HCT116 (cell line): ENCODE results near the gene NOXRED1. TPM values are rescaled to one million over a fixed set of nuclear protein-coding genes. Genes with fewer than 3 reads are reported as not detected.

ENCODE experiments used
- ATAC-seq: fragments of 200-7000 bp; cut with Tn5 transposase; 2 replicates; pipeline ENCODE4 v1.9.1; 2020; ENCODE audit warnings: mild to moderate bottlenecking, moderate library complexity
- BruUV-seq: library from RNA; stranded (reverse); fragments of 400-500 nt; replicated peaks from 2 replicates; lab custom pipeline; 2021; lab: Mats Ljungman, UMichigan
- CTCF ChIA-PET: fragments of 300-600 bp; sonication (Branson Sonifier 250); formaldehyde crosslinking; loops from one replicate; lab custom pipeline; 2021; ENCODE audit warnings: antibody characterized with exemption; lab: Charles Lee
- POLR2A ChIA-PET: fragments of 300-600, 350-600 bp; sonication (Branson Sonifier 250); formaldehyde crosslinking; loops from one replicate; lab custom pipeline; 2021; ENCODE audit warnings: antibody characterized with exemption; lab: Charles Lee
- RAD21 ChIA-PET, 2 experiments: fragments of 300-600 bp; sonication (Branson Sonifier 250); formaldehyde crosslinking; loops; one replicate each; lab custom pipeline; 2023; ENCODE audit warnings: low total read pairs in 2 of 2; ENCODE audit not compliant: uncharacterized antibody in 2 of 2, unreplicated experiment in 2 of 2, low non-redundant PET in 1 of 2; lab: Charles Lee
- DNase-seq: peaks from one replicate; pipeline ENCODE4 v3.0.0-alpha.2; 2010; ENCODE audit warnings: low read depth, low spot score
- H2AFZ ChIP-seq: fragments of 200-600 bp; shearing (Covaris generic), sonication (generic); 2 replicates; pipeline ENCODE4 v1.6.1; 2017; ENCODE audit warnings: low read depth, mixed run types, mixed read lengths, antibody characterized with exemption, low read length; ENCODE audit not compliant: poor library complexity, severe bottlenecking
- H3K27ac ChIP-seq: 2 replicates; pipeline ENCODE4 v1.5.1; 2012; ENCODE audit warnings: low read depth, low read length
- H3K27me3 ChIP-seq: fragments of 200-600 bp; sonication (generic); 2 replicates; pipeline ENCODE4 v1.6.1; 2016; ENCODE audit warnings: mixed run types, low read length, mixed read lengths; ENCODE audit not compliant: insufficient read depth
- H3K36me3 ChIP-seq, 2 experiments: fragments of 200-500 bp in 1 of 2; fragments of 200-600 bp in 1 of 2; sonication (Bioruptor generic) in 1 of 2; sonication (generic) in 1 of 2; 2 replicates each; pipeline versions ENCODE4 v1.5.1 to v1.6.1; 2014 to 2016; ENCODE audit warnings: low read length in 2 of 2, inconsistent platforms in 1 of 2, mixed read lengths in 1 of 2, mixed run types in 1 of 2; ENCODE audit not compliant: insufficient read depth in 2 of 2, control insufficient read depth in 1 of 2
- H3K4me1 ChIP-seq, 2 experiments: fragments of 200-600 bp in 1 of 2; sonication (generic) in 1 of 2; 2 replicates each; pipeline versions ENCODE4 v1.5.1 to v1.6.1; 2012 to 2017; ENCODE audit warnings: low read length in 2 of 2, inconsistent platforms in 1 of 2, mild to moderate bottlenecking in 1 of 2, mixed read lengths in 1 of 2, mixed run types in 1 of 2, moderate library complexity in 1 of 2; ENCODE audit not compliant: insufficient read depth in 2 of 2, control insufficient read depth in 1 of 2
- H3K4me2 ChIP-seq: fragments of 200-600 bp; sonication (generic); 2 replicates; pipeline ENCODE4 v1.6.1; 2017; ENCODE audit warnings: mixed run types, low read length, mixed read lengths
- H3K4me3 ChIP-seq, 2 experiments: fragments of 200-600 bp in 1 of 2; sonication (generic) in 1 of 2; replicated peaks in 1 of 2; 2 replicates each; pipeline ENCODE4 v1.5.1; 2011 to 2016; ENCODE audit warnings: low read length in 2 of 2, control low read depth in 1 of 2, low read depth in 1 of 2, mild to moderate bottlenecking in 1 of 2, mixed read lengths in 1 of 2, mixed run types in 1 of 2
- H3K79me2 ChIP-seq: fragments of 200-600 bp; sonication (generic); 2 replicates; pipeline ENCODE4 v1.6.1; 2017; ENCODE audit warnings: mild to moderate bottlenecking, mixed run types, low read length, moderate library complexity, mixed read lengths; ENCODE audit not compliant: insufficient read depth
- H3K9ac ChIP-seq: fragments of 200-600 bp; sonication (generic); 2 replicates; pipeline ENCODE4 v1.6.1; 2016; ENCODE audit warnings: low read length, mixed read lengths
- H3K9me2 ChIP-seq: fragments of 200-600 bp; sonication (generic), shearing (Covaris generic); 2 replicates; pipeline ENCODE4 v1.6.1; 2017; ENCODE audit warnings: mixed run types, mild to moderate bottlenecking, moderate library complexity; ENCODE audit not compliant: insufficient read depth
- H3K9me3 ChIP-seq, 2 experiments: fragments of 200-500 bp in 1 of 2; fragments of 200-600 bp in 1 of 2; sonication (Bioruptor generic) in 1 of 2; sonication (generic) in 1 of 2; 2 replicates each; pipeline ENCODE4 v1.6.1; 2014 to 2017; ENCODE audit warnings: low read length in 2 of 2, mixed read lengths in 2 of 2, inconsistent platforms in 1 of 2, low read depth in 1 of 2, mild to moderate bottlenecking in 1 of 2, mixed run types in 1 of 2, moderate library complexity in 1 of 2; ENCODE audit not compliant: control insufficient read depth in 1 of 2, insufficient read depth in 1 of 2
- H4K20me1 ChIP-seq: fragments of 200-600 bp; sonication (generic), shearing (Covaris generic); 2 replicates; pipeline ENCODE4 v1.6.1; 2017; ENCODE audit warnings: mixed run types, mild to moderate bottlenecking, moderate library complexity; ENCODE audit not compliant: insufficient read depth
- CBX3 ChIP-seq: IDR thresholded peaks from 2 replicates; pipeline ENCODE4 v1.6.1; 2012; ENCODE audit warnings: low read depth
- CEBPB ChIP-seq: IDR thresholded peaks from 2 replicates; pipeline ENCODE4 v1.6.1; 2012; ENCODE audit warnings: low read depth
- EGR1 ChIP-seq: IDR thresholded peaks from 2 replicates; pipeline ENCODE4 v1.6.1; 2012; ENCODE audit warnings: low read depth
- ELF1 ChIP-seq: IDR thresholded peaks from 2 replicates; pipeline ENCODE4 v1.6.1; 2012; ENCODE audit warnings: low read depth, borderline replicate concordance
- EZH2 ChIP-seq: fragments of 200-600 bp; sonication (generic); IDR thresholded peaks from 2 replicates; pipeline ENCODE4 v1.6.1; 2017; ENCODE audit warnings: antibody characterized with exemption, mixed run types
- JUND ChIP-seq: IDR thresholded peaks from 2 replicates; pipeline ENCODE4 v1.6.1; 2012
- POLR2A ChIP-seq: IDR thresholded peaks from 2 replicates; pipeline ENCODE4 v1.7.0; 2011; ENCODE audit warnings: borderline replicate concordance; ENCODE audit not compliant: insufficient read depth, insufficient read length; ENCODE audit errors: extremely low read depth
- POLR2AphosphoS5 ChIP-seq: IDR thresholded peaks from 2 replicates; pipeline ENCODE4 v1.6.1; 2011; ENCODE audit warnings: mild to moderate bottlenecking, low read depth, low read length, moderate library complexity
- SIN3A ChIP-seq: IDR thresholded peaks from 2 replicates; pipeline ENCODE4 v1.6.1; 2012; ENCODE audit warnings: low read depth
- SRF ChIP-seq: IDR thresholded peaks from 2 replicates; pipeline ENCODE4 v1.6.1; 2012; ENCODE audit warnings: low read depth
- TCF7L2 ChIP-seq: IDR thresholded peaks from 2 replicates; pipeline ENCODE4 v1.7.0; 2011; ENCODE audit warnings: borderline replicate concordance, inconsistent platforms; ENCODE audit not compliant: insufficient read depth, insufficient read length; ENCODE audit errors: extremely low read depth
- YY1 ChIP-seq: IDR thresholded peaks from 2 replicates; pipeline ENCODE4 v1.6.1; 2011; ENCODE audit warnings: low read length, low read depth, moderate library complexity, mild to moderate bottlenecking; ENCODE audit not compliant: insufficient replicate concordance; ENCODE audit errors: extremely low read depth
- ZFX ChIP-seq: fragments of 450-650 bp; IDR thresholded peaks from 2 replicates; pipeline ENCODE4 v1.6.1; 2017
- ZNF274 ChIP-seq: fragments of 200-500 bp; sonication (Bioruptor generic); IDR thresholded peaks from 2 replicates; pipeline ENCODE4 v1.6.1; 2014; ENCODE audit warnings: mild to moderate bottlenecking, low read depth, low read length, inconsistent platforms
- intact Hi-C: fragments of 100-400 bp; cut with micrococcal nuclease; formaldehyde crosslinking; loops from 2 replicates; pipeline ENCODE4 v1.10.0; 2022
- total RNA-seq: library from RNA; stranded (reverse); gene quantifications from one replicate; pipeline ENCODE4 v1.2.1, GENCODE V29; 2021; ENCODE audit not compliant: unreplicated experiment
- TF ChIP-seq, protein P1 (sequence below), 3 experiments: fragments of 200-600 bp in 1 of 3; sonication (generic) in 1 of 3; IDR thresholded peaks in 2 of 3; conservative IDR thresholded peaks in 1 of 3; 2 replicates each; pipeline ENCODE4 v1.5.1; 2012 to 2017; ENCODE audit warnings: low read depth in 2 of 3, low read length in 2 of 3, antibody characterized with exemption in 1 of 3, borderline replicate concordance in 1 of 3, control low read depth in 1 of 3, mild to moderate bottlenecking in 1 of 3, mixed read lengths in 1 of 3, mixed run types in 1 of 3, moderate library complexity in 1 of 3; ENCODE audit not compliant: insufficient read depth in 1 of 3

The NOXRED1 gene
- total RNA-seq, 1 experiment from 2014 or later = 0.66 TPM

DNA sequence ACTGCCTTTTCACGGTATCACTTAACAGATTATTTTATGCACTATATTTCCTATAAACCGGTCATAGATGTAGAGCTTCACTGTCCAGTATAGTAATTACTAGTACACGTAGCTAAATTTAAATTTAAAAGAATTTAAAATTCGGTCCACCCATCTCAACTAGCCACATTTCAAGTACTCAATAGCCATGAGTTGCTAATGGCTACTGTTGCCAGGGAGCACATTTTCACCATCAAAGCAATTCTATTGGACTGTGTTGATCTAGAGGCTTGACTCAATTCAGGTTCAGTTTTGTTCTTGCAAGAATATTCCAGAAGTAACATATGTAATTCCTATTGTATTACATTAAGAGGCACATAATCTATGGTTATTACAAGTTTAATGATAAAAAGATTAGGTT, 66.4 kb downstream of the NOXRED1 start:
- H3K9me3 ChIP-seq = no peaks in the 10 kb centered on the region
- CTCF ChIA-PET = no interaction called here
- no TSS peak for BruUV-seq
- no peak overlapping the region for H3K4me3 ChIP-seq
- intact Hi-C loops = no loop called here
- H3K9me2 ChIP-seq = no peaks in the 10 kb centered on the region
- H3K27ac ChIP-seq = no peak overlapping the region
- no peaks in the 10 kb centered on the region for H3K27me3 ChIP-seq
- TF ChIP-seq SRF (no peak), ELF1 (no peak), TCF7L2 (no peak), ZNF274 (no peak), EZH2 (no peak), YY1 (no peak), POLR2A (no peak), POLR2AphosphoS5 (no peak), JUND (no peak), SIN3A (no peak), EGR1 (no peak), CEBPB (no peak), ZFX (no peak), CBX3 (no peak)
- TF ChIP-seq, protein P1, sequence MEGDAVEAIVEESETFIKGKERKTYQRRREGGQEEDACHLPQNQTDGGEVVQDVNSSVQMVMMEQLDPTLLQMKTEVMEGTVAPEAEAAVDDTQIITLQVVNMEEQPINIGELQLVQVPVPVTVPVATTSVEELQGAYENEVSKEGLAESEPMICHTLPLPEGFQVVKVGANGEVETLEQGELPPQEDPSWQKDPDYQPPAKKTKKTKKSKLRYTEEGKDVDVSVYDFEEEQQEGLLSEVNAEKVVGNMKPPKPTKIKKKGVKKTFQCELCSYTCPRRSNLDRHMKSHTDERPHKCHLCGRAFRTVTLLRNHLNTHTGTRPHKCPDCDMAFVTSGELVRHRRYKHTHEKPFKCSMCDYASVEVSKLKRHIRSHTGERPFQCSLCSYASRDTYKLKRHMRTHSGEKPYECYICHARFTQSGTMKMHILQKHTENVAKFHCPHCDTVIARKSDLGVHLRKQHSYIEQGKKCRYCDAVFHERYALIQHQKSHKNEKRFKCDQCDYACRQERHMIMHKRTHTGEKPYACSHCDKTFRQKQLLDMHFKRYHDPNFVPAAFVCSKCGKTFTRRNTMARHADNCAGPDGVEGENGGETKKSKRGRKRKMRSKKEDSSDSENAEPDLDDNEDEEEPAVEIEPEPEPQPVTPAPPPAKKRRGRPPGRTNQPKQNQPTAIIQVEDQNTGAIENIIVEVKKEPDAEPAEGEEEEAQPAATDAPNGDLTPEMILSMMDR (IDR thresholded peaks at IDR 0.05 in 2 of 3, conservative IDR thresholded peaks at IDR 0.05 in 1 of 3; ENCODE audit: borderline replicate concordance in 1 of 3, insufficient read depth in 1 of 3, low read depth in 2 of 3, low read length in 2 of 3) = no peak
- RAD21 ChIA-PET = no interaction called here
- H3K4me2 ChIP-seq = no peak overlapping the region
- no peaks in the 10 kb centered on the region for H3K4me1 ChIP-seq
- POLR2A ChIA-PET = no interaction called here
- DNase-seq = no peak
- ATAC-seq = no peak
- no peaks in the 10 kb centered on the region; the same call in 1 of the 2 replicates for H4K20me1 ChIP-seq
- H3K79me2 ChIP-seq = no peaks in the 10 kb centered on the region
- no peak overlapping the region for H3K9ac ChIP-seq
- no peak overlapping the region for H2AFZ ChIP-seq
- no peaks in the 10 kb centered on the region for H3K36me3 ChIP-seq
